AG09319 (cell line): ENCODE measurements around the gene NR1H3.
A peak's percentile ranks its signal among the peaks of the same experiment; 100 is the strongest.
"Not testable (repeated sequence)": the region's sequence is repeated elsewhere in the genome, so short reads cannot be mapped to it uniquely, and the experiment has no call there.

Experiments used
- DNase-seq: peaks from one replicate; pipeline ENCODE4 v3.0.0-alpha.2; 2010; ENCODE audit warnings: low read depth; ENCODE audit errors: extremely low read depth
- TF ChIP-seq, protein P1 (sequence below): IDR thresholded peaks from 2 replicates; pipeline ENCODE4 v1.5.1; 2011; ENCODE audit warnings: low read depth, mild to moderate bottlenecking, inconsistent platforms, low read length, moderate library complexity

NR1H3 gene

GRCh38 chr11:47257517-47258316 is at the start of gene NR1H3:
NR1H3 (plus strand) TSS chr11:47257996; CDS start chr11:47259217, 1,221 bp downstream.
- TF ChIP-seq, protein P1, sequence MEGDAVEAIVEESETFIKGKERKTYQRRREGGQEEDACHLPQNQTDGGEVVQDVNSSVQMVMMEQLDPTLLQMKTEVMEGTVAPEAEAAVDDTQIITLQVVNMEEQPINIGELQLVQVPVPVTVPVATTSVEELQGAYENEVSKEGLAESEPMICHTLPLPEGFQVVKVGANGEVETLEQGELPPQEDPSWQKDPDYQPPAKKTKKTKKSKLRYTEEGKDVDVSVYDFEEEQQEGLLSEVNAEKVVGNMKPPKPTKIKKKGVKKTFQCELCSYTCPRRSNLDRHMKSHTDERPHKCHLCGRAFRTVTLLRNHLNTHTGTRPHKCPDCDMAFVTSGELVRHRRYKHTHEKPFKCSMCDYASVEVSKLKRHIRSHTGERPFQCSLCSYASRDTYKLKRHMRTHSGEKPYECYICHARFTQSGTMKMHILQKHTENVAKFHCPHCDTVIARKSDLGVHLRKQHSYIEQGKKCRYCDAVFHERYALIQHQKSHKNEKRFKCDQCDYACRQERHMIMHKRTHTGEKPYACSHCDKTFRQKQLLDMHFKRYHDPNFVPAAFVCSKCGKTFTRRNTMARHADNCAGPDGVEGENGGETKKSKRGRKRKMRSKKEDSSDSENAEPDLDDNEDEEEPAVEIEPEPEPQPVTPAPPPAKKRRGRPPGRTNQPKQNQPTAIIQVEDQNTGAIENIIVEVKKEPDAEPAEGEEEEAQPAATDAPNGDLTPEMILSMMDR: peak; percentile 70
- no peak for DNase-seq

DNA sequence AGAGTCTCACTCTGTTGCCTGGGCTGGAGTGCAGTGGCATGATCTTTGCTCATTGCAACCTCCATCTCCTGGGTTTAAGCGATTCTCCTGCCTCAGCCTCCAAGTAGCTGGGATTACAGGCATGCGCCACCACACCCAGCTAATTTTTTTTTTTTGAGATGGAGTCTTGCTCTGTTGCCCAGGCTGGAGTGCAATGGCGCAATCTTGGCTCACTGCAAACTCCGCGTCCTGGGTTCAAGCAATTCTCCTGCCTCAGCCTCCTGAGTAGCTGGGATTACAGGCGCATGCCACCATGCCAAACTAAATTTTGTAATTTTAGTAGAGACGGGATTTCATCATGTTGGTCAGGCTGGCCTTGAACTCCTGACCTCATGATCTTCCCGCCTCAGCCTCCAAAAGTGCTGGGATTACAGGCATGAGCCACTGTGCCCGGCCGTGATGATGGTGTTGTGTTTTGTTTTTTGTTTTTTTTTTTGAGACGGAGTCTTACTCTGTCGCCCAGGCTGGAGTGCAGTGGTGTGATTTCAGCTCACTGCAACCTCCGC is 49.7 kb upstream of the NR1H3 start:
- DNase-seq: not testable (repeated sequence)

DNA sequence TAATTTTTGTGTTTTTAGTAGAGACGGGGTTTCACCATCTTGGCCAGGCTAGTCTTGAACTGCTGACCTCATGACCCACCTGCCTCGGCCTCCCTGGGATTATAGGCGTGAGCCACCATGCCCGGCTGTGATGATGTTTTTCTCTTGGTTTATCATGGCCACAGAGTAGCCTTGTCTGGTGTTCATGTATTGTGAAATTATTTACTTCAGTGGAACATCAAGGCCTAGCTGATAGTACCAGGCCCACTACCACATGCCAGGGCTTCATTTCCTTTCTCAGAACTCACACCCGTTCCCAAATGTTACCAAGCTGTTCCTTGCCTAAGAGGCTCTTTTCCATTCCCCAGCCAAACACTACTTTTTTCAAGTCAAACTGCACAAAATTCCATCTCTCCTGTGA is 49.2 kb upstream of the NR1H3 start:
- TF ChIP-seq, protein P1: no peak
- DNase-seq: no peak

- DNase-seq: no peak
- TF ChIP-seq, protein P1: no peak
Observed at GRCh38 chr11:47212938-47213337, 44.9 kb upstream of the NR1H3 start.

DNA sequence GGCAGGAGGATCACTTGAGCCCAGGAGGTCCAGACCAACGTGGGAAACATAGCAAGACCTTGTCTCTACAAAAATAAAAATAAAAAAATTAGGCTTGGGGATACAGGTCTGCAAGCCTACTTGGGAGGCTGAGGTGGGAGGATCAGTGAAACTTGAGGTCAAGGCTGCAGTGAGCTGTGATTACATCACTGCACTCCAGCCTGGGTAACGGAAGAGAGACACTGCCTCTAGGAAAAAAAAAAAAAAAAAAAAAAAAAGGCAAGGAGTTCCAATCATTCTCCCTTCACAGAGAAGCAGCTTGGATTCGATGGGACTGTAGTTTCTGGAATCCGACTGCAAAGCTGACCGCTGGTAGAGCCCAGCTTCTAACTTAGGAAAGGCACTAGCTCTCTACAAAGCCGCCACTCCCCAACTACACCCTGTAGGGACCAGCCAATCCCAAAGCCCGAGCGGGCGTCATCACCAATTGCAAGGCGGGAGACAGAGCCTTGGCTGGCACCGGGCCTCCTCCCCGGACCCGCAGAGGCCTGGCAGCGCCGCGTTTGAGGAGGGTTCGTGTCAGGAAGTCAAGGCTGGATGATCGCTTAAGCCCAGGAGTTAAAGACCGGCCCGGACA is 43.7 kb upstream of the NR1H3 start:
- peak; percentile 70 for DNase-seq

DNA sequence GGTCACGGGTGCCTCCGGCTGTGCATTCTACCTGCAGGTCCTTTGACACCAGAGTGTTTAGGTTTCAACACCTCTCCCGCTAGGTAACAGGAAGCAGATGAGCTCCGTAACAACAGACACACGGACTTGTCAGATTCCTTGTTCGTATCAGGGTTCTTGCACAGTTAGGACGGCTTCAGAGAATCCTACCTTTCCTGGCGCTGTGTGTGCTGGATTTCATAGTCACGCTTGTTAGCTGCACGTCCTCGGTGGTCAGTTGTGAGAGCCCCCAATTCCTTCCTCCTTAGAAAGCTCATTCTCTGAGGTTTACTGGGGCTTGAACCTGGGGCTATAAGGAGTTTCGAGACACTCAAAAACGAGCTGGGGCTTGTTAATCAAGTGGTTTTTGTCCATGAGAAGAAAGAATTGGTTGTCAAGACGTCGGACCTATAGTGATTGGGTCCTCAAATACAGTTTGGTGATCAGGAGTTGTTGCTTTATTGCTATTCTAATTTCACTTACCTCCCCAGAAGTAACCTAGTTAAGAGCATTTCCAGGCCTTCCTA is 42.4 kb upstream of the NR1H3 start:
- no peak for DNase-seq
- TF ChIP-seq, protein P1: no peak

More for the DNA sequence above, 43.7 kb upstream of the NR1H3 start:
- TF ChIP-seq, protein P1: no peak

DNA sequence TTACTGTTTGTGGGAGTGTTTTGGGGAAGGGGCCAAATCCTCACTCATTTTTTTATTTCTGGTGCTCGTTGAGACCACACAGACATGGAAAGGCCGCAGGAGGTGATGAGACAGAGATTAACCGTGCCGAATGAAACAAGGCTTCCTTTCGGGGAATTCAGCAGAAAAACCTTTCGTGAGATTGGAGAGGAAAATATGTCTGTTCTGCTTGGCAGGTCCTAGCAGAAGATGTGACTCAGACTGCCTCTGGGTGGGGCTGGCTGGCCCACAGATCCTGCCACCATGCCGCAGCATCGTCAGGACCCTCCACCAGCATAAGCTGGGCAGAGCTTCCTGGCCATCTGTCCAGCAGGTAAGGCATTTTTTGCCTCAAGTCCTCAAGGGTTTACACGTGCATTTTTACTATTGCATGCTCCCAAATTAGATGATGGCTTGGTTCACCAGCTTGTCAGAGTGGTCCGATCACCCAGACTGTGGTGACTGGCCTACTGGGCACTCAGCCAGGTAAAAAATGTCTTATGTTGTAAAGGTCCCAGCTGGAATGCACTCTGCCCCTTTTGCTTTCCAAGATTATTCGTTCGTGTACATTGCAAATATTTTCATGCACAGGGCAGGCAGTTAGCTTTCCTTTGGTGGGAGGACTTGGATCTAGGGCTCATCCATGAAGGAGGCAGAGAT is 41.5 kb upstream of the NR1H3 start:
- TF ChIP-seq, protein P1: peak; percentile 4
- no peak for DNase-seq
